ENCODE measurements around the gene GADL1. TPM values are rescaled to one million over a fixed set of nuclear protein-coding genes. Genes with fewer than 3 reads are reported as not detected.
A peak's percentile ranks its signal among the peaks of the same experiment; 100 is the strongest.

Gene GADL1
- total and polyA plus RNA-seq, 7 donors, result 0.89 to 5.6 (median 1.5) TPM

DNA sequence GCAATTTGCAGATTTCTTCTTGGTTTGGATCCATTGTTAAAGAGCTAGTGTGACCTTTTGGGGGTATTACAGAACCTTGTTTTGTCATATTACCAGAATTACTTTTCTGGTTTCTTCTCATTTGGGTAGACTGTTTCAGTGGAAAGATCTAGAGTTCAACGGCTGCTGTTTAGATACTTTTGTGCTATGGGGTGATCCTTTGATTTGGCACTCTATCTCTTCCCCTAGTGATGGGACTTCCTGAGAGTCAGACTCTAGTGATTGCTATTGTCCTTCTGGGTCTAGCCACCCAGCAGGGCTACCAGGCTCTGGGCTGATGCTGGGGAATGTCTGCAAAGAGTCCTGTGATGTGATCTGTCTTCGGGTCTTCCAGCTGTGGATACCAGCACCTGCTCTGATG, 46.3 kb upstream of the GADL1 start:
- Histone ChIP-seq H3K36me3 (ENCODE audit: insufficient read depth in 1 of 2, low read depth in 1 of 2) (no peaks in the 10 kb centered on the region), H3K27ac (no peak overlapping the region), H3K4me1 (no peaks in the 10 kb centered on the region), H3K27me3 (ENCODE audit: insufficient read depth in 3 of 3, low read length in 2 of 3) (no peaks in the 10 kb centered on the region), H3K9me3 (no peaks in the 10 kb centered on the region), H3K4me3 (no peak overlapping the region)
- intact Hi-C loops (cut with DNase I), result no loop called here
- DNase-seq (no peak), ATAC-seq (no peak)
- TF ChIP-seq CTCF (IDR thresholded peaks at IDR 0.05), result no peak
- 88 to 94% (median 89%) methylated on average over 2 of the region's 2 CpGs for WGBS, 3 donors

DNA sequence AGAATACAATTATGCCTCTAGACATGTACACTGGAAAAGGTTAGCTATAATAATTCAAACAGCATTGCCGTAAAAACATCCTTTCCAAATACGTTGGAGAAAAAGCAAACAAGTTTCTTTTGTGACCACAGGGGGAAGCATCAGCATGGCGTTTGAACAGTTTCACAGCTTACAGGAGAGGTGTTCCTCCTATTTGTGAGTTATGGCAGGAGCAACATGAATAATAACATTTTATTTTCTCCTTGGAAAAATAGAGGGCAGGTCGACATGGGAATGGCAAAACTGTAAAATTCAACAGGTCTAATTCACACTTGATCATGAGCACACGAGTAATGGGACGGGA, 39.7 kb upstream of the GADL1 start:
- ATAC-seq, result peak in 1 of 4 donors; percentile 65
- Histone ChIP-seq H3K27ac (no peak overlapping the region), H3K36me3 (ENCODE audit: insufficient read depth in 1 of 2, low read depth in 1 of 2) (no peaks in the 10 kb centered on the region), H3K27me3 (ENCODE audit: insufficient read depth in 3 of 3, low read length in 2 of 3) (no peaks in the 10 kb centered on the region), H3K4me3 (peak overlapping the region; percentile 27), H3K9me3 (no peaks in the 10 kb centered on the region), H3K4me1 (no peaks in the 10 kb centered on the region)
- no peak for DNase-seq
- 22 to 34% (median 24%) methylated on average over 6 of the region's 6 CpGs for WGBS, 3 donors
- intact Hi-C loops (cut with DNase I), result no loop called here
- peak; percentile 49 for TF ChIP-seq CTCF (IDR thresholded peaks at IDR 0.05)

DNA sequence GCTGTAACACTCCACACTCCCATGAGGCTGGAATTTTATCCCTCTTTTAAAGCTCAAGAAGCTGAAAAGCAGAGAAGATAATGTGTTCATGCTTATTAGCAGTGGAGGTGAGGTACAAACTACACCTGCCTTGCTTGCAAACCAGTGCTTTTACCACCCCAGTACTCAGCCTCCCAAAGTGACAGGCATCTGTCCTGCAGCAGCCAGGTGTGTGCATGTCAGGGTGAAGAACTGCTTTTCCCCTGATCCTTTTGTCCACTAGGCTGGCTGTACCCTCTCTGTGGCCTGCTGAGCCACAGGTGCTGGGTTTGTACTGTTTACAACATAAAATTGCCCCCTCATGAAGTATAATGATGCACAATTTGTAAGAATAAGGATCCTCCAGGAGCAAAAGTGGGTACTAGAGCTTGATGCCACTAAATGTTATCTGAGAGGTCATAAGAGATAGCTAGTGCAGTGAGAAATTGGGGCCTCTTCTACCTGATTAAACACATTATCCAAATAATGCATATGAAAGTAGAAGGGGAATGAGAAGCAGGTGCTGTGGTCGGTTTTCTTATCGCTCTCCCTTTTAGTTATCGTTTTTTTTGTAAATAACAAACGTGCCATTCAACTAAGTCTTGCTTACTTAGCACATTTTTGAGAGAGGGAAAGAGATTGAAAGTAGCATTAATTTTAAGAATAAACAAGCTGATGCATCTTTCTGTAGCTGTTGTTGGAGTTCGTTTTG, 39.2 kb upstream of the GADL1 start:
- Histone ChIP-seq H3K36me3 (ENCODE audit: insufficient read depth in 1 of 2, low read depth in 1 of 2) (no peaks in the 10 kb centered on the region), H3K4me1 (no peaks in the 10 kb centered on the region), H3K27me3 (ENCODE audit: insufficient read depth in 3 of 3, low read length in 2 of 3) (no peaks in the 10 kb centered on the region), H3K4me3 (peak overlapping the region; percentile 27), H3K9me3 (no peaks in the 10 kb centered on the region), H3K27ac (no peak overlapping the region)
- intact Hi-C loops (cut with DNase I), result no loop called here
- no peak for DNase-seq
- no peak for ATAC-seq
- no peak for TF ChIP-seq CTCF (IDR thresholded peaks at IDR 0.05)
- WGBS, 3 donors, result 27 to 53% (median 32%) methylated on average over 5 of the region's 5 CpGs

GRCh38 chr3:30932513-30933098, 38.1 kb upstream of the GADL1 start:
- ATAC-seq, result no peak
- Histone ChIP-seq H3K9me3 (no peaks in the 10 kb centered on the region), H3K27ac (no peak overlapping the region), H3K4me3 (no peak overlapping the region), H3K36me3 (ENCODE audit: insufficient read depth in 1 of 2, low read depth in 1 of 2) (no peaks in the 10 kb centered on the region), H3K4me1 (no peaks in the 10 kb centered on the region), H3K27me3 (ENCODE audit: insufficient read depth in 3 of 3, low read length in 2 of 3) (no peaks in the 10 kb centered on the region)
- 65 to 71% (median 66%) methylated on average over 2 of the region's 2 CpGs for WGBS, 3 donors
- intact Hi-C loops (cut with DNase I), result no loop called here
- no peak for DNase-seq
- no peak for TF ChIP-seq CTCF (IDR thresholded peaks at IDR 0.05)

DNA sequence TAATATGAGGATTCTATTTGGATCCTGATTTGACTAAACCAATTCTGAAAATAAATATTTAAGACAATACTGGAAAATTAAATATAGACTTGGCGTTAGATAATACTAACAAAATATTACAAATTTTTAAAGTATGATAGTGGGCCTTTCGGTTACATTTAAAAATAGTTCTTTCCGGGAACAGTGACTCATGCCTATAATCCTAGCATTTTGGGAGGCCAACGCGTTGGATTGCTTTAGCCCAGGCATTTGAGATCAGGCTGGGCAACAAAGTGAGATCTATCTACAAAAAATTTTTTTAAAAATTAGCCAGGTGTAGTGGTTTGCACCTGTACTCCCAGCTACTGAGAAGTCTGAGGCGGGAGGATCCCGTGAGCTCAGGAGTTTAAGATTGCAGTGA, 30.3 kb upstream of the GADL1 start:
- DNase-seq, result no peak
- no peaks in the 10 kb centered on the region for H3K4me1 ChIP-seq
- no peak for TF ChIP-seq CTCF (IDR thresholded peaks at IDR 0.05)
- no peak for ATAC-seq
- WGBS, 3 donors, result 60 to 81% (median 61%) methylated on average over 7 of the region's 7 CpGs
- H3K9me3 ChIP-seq, result no peaks in the 10 kb centered on the region
- intact Hi-C loops (cut with DNase I), result no loop called here
- no peak overlapping the region for H3K27ac ChIP-seq
- no peak overlapping the region for H3K4me3 ChIP-seq
- no peaks in the 10 kb centered on the region for H3K36me3 ChIP-seq (ENCODE audit: insufficient read depth in 1 of 2, low read depth in 1 of 2)
- no peaks in the 10 kb centered on the region for H3K27me3 ChIP-seq (ENCODE audit: insufficient read depth in 3 of 3, low read length in 2 of 3)
